Peyer's patch (tissue), 4 donors: ENCODE results near the gene ADAP1. TPM values are rescaled to one million over a fixed set of nuclear protein-coding genes. Genes with fewer than 3 reads are reported as not detected.

ENCODE experiments used
- DNase-seq, 3 donors: peaks; one replicate each; pipeline ENCODE4 v3.0.0-alpha.2; 2017 to 2019
- H3K27ac ChIP-seq, 4 donors: fragments of 200-600 bp; sonication (generic); one replicate each; pipeline ENCODE4 v1.5.1; 2016 to 2019
- H3K27me3 ChIP-seq, 2 donors: fragments of 200-600 bp; sonication (generic); one replicate each; pipeline ENCODE4 v1.5.1; 2019
- H3K36me3 ChIP-seq, 3 donors: fragments of 200-600 bp; sonication (generic); one replicate each; pipeline ENCODE4 v1.5.1; 2016 to 2019
- H3K4me1 ChIP-seq, 4 donors: fragments of 200-600 bp; sonication (generic); one replicate each; pipeline ENCODE4 v1.5.1; 2016 to 2019
- H3K4me3 ChIP-seq, 4 donors: fragments of 200-600 bp; sonication (generic); 1 replicate in 3 of 4; 2 replicates in 1 of 4; pipeline ENCODE4 v1.5.1; 2016 to 2019; ENCODE audit warnings: mild to moderate bottlenecking in 1 of 4
- H3K9me3 ChIP-seq, 4 donors: fragments of 200-600 bp; sonication (generic); one replicate each; pipeline ENCODE4 v1.5.1; 2016 to 2019; ENCODE audit warnings: mild to moderate bottlenecking in 1 of 4
- POLR2A ChIP-seq, 2 donors: fragments of 450-650 bp; IDR thresholded peaks; one replicate each; pipeline ENCODE4 v1.5.1; 2017; ENCODE audit warnings: antibody characterized with exemption in 2 of 2, mild to moderate bottlenecking in 2 of 2, moderate library complexity in 2 of 2
- total RNA-seq, 4 donors: library from RNA; depleted of rRNA; stranded (reverse); fragments of >200 nt; gene quantifications; one replicate each; pipeline ENCODE4 v1.1.0, GENCODE V29; 2016
- TF ChIP-seq, protein P1 (sequence below), 6 experiments: fragments of 450-650 bp in 4 of 6; fragments of 200-600 bp in 2 of 6; sonication (generic) in 1 of 6; IDR thresholded peaks; one replicate each; pipeline ENCODE4 v1.5.1; 2017 to 2019; ENCODE audit warnings: antibody characterized with exemption in 6 of 6, mild to moderate bottlenecking in 3 of 6, moderate library complexity in 1 of 6

Gene ADAP1
- total RNA-seq, 4 donors from 2014 or later: 102 to 146 (median 133) TPM

DNA sequence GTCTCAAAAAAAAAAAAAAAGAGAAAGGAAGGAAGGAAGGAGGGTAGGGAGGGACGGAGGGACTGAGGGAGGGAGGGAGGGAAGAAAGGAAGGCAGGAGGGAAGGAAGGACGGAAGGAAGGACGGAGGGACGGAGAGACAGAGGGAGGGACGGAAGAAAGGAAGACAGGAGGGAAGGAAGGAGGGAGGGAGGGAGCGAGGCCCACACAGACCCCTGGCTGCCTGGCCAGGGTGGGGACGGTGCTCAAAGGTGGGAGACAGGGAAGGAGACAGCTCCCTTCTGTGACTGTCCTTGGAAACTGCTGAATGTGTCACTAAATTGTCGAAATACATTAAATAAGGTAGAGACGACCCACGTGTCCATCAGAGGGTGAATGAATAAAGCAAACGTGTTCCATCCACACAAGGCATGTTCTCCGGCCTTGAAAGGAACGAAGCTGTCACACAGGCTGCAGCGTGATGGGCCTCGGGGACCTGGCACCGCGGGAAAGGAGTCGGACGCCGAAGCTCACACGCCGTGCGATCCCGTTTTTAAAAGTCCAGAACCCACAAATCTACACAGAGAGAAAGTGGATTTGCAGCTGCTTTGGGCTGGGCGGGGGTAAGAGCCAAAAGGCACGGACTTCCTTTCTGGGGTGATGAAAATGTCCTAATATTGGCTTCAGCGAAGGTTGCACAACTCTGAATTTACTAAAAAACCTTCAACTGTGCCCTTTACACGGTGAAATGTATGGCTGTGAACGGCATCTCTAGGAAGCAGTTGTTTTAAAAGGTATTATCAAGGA, 23.3 kb downstream of the ADAP1 start:
- no peak for TF ChIP-seq POLR2A (IDR thresholded peaks at IDR 0.05)
- Histone ChIP-seq H3K27ac (no peak overlapping the region), H3K36me3 (peaks cover 0 to 5% (median 0%) of the 10 kb centered on the region in 3 donors), H3K4me1 (peaks cover 0 to 21% (median 5%) of the 10 kb centered on the region in 4 donors), H3K9me3 (no peaks in the 10 kb centered on the region), H3K4me3 (no peak overlapping the region), H3K27me3 (no peaks in the 10 kb centered on the region)
- DNase-seq: peak in 2 of 3 donors; percentile 30 to 44

GRCh38 chr7:929311-929711, 25.2 kb downstream of the ADAP1 start:
- TF ChIP-seq, protein P1, sequence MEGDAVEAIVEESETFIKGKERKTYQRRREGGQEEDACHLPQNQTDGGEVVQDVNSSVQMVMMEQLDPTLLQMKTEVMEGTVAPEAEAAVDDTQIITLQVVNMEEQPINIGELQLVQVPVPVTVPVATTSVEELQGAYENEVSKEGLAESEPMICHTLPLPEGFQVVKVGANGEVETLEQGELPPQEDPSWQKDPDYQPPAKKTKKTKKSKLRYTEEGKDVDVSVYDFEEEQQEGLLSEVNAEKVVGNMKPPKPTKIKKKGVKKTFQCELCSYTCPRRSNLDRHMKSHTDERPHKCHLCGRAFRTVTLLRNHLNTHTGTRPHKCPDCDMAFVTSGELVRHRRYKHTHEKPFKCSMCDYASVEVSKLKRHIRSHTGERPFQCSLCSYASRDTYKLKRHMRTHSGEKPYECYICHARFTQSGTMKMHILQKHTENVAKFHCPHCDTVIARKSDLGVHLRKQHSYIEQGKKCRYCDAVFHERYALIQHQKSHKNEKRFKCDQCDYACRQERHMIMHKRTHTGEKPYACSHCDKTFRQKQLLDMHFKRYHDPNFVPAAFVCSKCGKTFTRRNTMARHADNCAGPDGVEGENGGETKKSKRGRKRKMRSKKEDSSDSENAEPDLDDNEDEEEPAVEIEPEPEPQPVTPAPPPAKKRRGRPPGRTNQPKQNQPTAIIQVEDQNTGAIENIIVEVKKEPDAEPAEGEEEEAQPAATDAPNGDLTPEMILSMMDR (IDR thresholded peaks at IDR 0.05): no peak
- TF ChIP-seq POLR2A (IDR thresholded peaks at IDR 0.05): no peak
- Histone ChIP-seq H3K4me3 (no peak overlapping the region), H3K27ac (peak overlapping the region in 1 of 4 donors; percentile 93), H3K4me1 (peaks cover 7 to 39% (median 15%) of the 10 kb centered on the region in 4 donors), H3K27me3 (no peaks in the 10 kb centered on the region), H3K36me3 (no peaks in the 10 kb centered on the region), H3K9me3 (no peaks in the 10 kb centered on the region)
- peak in 1 of 3 donors; percentile 39 for DNase-seq

GRCh38 chr7:927031-927671, 27.3 kb downstream of the ADAP1 start:
- peaks cover 21 to 61% (median 28%) of the 10 kb centered on the region in 4 donors for H3K4me1 ChIP-seq
- DNase-seq: peak in 2 of 3 donors; percentile 72 to 75
- H3K27me3 ChIP-seq: no peaks in the 10 kb centered on the region
- peak; percentile 43 to 60 for TF ChIP-seq POLR2A (IDR thresholded peaks at IDR 0.05)
- TF ChIP-seq, protein P1 (IDR thresholded peaks at IDR 0.05): no peak
- no peaks in the 10 kb centered on the region for H3K36me3 ChIP-seq
- peak overlapping the region in 1 of 4 donors; percentile 7 for H3K4me3 ChIP-seq
- H3K9me3 ChIP-seq: no peaks in the 10 kb centered on the region
- H3K27ac ChIP-seq: peak overlapping the region in 3 of 4 donors; percentile 90 to 99 (median 93)

- TF ChIP-seq POLR2A (IDR thresholded peaks at IDR 0.05): peak; percentile 47 to 75
- TF ChIP-seq, protein P1 (IDR thresholded peaks at IDR 0.05): no peak
- no peaks in the 10 kb centered on the region for H3K27me3 ChIP-seq
- DNase-seq: peak in 2 of 3 donors; percentile 92 to 93
- H3K36me3 ChIP-seq: no peaks in the 10 kb centered on the region
- H3K9me3 ChIP-seq: no peaks in the 10 kb centered on the region
- peak overlapping the region in 3 of 4 donors; percentile 90 to 99 (median 93) for H3K27ac ChIP-seq
- H3K4me1 ChIP-seq: peaks cover 29 to 69% (median 36%) of the 10 kb centered on the region in 4 donors
- peak overlapping the region in 2 of 4 donors; percentile 22 to 37 for H3K4me3 ChIP-seq
Measured at GRCh38 chr7:926061-927030, 28.1 kb downstream of the ADAP1 start.

GRCh38 chr7:925601-926000, 28.9 kb downstream of the ADAP1 start:
- peak overlapping the region in 3 of 4 donors; percentile 90 to 99 (median 93) for H3K27ac ChIP-seq

More at GRCh38 chr7:925601-926000, 28.9 kb downstream of the ADAP1 start:
- TF ChIP-seq POLR2A (IDR thresholded peaks at IDR 0.05): peak in 1 of 2 donors; percentile 41
- TF ChIP-seq, protein P1 (IDR thresholded peaks at IDR 0.05): no peak
- H3K9me3 ChIP-seq: no peaks in the 10 kb centered on the region
- H3K36me3 ChIP-seq: no peaks in the 10 kb centered on the region
- DNase-seq: peak; percentile 42 to 87 (median 82)
- no peaks in the 10 kb centered on the region for H3K27me3 ChIP-seq
- H3K4me1 ChIP-seq: peaks cover 30 to 76% (median 37%) of the 10 kb centered on the region in 4 donors
- H3K4me3 ChIP-seq: peak overlapping the region in 2 of 4 donors; percentile 22 to 37
